IPS-NIHi7 (cell line): ENCODE measurements around the gene TNFRSF11A.

Source experiments
- DNase-seq: peaks from one replicate; pipeline ENCODE4 v3.0.0; 2012; ENCODE audit warnings: mixed read lengths; ENCODE audit errors: extremely low spot score

Gene TNFRSF11A

DNA sequence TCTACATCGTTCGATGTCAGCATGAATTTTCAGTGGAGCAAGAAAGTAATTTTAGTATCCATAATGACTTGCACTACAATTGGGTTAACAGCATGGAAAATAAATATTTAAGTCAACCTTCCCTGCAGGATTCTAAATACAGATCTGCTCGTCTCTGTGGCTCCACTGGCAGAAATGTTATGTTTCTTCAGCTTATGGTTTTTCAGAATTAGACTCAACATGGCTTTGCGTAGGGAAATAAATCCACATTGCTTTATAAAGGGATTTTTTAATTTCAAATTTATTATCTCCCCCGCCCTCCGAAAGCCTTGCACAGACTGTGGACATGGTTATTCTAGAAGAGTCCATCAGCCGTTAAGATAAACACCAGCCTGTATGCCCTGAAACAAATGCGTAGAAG lies 18.2 kb downstream of the TNFRSF11A start:
- no peak for DNase-seq

DNA sequence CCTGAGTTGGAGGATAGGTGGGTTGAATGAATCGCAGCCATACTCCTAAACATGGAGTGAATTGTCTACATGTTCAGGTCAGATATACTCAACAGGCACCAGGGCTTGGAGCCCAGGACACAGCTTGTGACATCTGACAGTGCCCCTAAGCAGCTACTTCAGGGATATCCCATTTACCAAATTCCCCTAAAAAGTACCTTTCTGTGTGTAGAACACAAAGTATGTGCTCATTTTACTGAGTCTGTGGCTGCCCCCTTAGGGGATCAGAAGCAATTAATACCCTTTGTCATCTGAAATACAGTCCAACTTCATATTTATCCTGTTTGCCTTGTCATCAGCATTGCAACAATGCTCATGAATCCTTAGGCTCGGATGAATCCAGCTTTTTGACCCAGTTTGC lies 20.8 kb downstream of the TNFRSF11A start:
- DNase-seq = no peak

DNA sequence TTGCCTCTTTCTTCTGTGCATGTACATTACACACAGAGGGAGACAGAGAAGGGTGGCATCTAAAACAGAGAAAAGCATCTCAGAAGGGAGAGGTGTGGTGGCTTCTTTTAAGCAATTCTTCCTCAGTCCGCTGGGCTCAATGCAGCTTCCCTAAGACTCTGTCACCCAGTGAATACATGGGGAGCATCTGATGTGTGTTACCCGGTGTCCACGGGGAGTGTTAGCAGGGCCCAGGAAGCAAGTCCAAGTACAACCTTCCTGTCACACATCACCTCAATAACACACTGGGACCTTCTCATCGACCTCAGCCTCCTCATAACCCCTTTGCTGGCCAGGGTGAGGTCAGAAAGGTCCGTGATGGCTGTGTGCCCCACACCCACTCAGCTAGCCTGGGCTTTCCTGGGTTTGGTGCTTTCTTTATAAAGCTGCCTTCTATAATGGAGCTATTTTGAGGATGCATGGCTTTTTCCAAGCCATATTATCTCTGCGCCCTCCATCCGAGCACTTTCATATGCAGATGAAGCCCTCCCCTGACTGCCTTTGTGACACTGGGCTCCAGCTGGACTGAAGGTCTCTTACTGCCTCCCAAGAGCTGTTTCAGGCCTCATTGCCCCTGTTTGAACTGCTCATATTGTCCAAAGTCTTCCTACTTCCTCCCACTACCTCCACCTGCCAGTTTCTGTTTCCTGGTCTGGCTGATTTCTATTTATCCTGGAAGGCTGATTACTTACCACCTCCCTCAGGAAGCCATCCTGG lies 21.4 kb downstream of the TNFRSF11A start:
- no peak for DNase-seq

DNA sequence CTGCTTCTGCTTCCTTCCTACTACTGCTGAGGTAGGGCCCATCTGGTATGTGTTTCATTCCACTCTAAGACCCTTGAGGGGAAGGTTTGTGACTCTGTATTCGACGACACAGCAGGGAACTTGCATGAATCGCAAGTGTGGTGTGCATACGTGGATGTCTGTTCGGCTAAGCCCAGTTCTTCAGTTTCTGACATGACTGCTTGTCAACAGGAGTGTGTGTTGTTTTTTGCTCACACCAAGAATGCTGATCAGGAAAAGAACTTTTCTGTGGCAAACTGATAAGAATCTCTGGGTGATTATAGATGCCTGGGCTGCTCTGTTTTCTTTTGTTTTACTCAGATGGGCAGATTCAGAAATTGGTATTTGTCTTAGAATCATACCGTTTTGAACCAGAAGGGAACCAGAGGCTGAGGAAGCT lies 22.0 kb downstream of the TNFRSF11A start:
- no peak for DNase-seq

DNA sequence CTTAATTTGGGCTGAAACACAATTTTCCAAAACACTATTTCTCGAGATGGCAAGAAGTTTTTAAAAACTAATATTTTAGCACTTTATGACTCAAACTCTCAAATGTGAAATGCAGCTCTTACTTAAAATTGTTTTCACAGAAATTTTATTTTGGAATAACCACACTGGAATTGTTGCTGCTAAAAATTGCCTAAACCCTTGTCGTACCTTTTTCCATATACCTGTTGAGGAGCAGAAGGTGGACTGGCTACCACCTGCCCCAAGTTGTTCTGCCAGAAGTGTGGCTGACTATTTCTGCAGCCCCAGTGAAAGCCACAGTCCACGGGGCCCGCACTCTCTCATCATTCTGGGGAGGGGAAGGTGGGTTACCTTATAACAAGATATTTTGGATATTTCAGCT lies 23.4 kb downstream of the TNFRSF11A start:
- no peak for DNase-seq

DNA sequence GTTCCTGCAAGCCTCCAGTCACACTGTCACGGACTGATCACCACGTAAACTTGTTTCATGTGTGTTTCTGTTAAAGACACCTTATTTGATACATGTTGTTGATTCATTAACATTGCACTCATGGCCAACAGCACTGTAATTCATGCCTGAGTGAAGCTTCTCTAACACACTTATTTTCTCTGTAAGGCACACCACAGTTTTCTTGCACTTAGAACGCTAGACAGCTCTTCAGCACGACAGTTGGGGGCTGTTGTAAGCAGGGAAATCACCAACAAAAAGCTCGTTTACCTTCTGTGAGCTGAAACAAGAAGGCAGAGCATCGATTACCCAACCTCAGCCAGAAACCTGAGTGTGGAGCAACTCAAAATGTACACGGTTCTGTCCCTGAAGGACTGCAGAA lies 28.1 kb downstream of the TNFRSF11A start:
- no peak for DNase-seq

DNA sequence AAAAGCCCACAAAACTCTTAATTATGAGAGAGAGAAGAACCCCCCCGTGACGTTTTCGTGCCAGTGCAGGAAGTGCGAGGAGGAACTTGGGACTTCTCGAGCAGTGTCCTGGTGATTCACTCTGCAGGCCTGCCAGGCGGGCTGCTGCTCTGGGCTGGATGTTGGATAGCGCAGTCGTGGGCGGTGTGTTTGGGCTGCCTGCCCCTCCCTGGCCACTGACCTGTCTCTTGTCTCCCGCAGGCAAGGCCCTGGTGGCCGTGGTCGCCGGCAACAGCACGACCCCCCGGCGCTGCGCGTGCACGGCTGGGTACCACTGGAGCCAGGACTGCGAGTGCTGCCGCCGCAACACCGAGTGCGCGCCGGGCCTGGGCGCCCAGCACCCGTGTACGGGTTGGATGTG lies 29.0 kb downstream of the TNFRSF11A start:
- no peak for DNase-seq

DNA sequence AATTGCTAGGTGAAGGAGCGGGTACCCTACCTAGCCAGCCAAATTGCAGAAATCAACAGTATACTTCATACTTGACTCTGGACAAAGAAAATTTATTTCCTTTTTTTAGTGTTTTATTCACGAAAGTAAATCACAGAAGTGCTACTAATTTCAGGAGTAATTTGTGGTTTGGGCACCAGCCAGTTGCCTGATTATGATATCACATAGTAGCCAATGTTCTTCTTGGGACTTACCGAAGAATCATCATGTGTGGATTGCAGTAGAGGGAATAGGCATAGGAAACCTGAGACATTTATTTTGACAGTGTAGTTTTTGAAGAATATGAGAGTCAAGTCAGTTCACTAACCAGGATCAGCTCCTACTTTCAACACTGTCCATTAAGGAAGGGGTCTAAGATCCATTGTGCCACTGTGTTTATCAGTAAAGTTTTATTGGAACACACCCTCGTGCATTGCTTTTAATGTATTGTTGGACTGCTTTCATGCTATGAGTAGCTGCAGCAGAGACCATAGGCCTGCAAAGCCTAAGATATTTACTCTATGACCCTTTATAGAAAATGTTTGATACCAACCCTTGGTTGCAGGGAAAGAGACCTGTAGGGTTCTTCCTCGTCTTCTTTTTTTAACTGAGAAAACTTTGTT lies 32.1 kb downstream of the TNFRSF11A start:
- no peak for DNase-seq

DNA sequence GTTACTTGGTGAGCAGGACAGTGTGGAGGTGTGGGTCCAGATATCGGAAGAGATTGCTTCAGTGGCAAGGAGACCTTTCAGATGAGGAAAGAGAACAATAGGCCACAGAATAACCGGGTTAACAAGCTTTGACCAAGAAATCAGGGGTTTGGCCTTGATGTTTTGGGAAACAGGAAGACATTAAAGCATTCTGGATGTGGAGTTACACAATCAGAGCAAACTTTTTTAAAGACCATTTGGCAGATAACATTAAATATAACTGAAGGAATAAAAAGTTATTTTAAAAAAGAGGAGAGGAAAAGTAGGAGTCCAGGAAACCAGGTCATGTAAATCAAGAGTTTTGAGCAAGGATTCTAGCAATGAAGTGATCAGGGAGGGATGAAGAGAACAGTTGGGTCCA lies 35.7 kb downstream of the TNFRSF11A start:
- DNase-seq = no peak

DNA sequence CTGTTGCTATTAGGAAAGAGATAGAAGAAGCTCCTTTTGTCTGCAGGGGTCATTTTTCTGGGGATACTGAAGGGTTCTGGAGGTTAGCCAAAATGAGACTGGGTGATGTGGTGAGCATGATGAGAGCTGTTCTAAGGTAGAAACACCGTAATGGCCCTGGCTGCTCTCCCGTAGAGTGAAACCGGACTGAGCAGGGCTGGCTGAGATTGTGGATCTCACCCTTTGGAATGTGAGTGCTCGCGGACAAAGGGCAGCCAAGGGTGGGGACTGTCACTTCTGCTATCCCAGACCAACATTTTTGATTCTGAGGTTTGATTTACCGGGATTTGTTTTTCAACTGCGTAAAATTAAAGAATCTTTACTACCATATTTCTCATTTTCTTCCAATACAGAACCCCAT lies 36.2 kb downstream of the TNFRSF11A start:
- DNase-seq = no peak

DNA sequence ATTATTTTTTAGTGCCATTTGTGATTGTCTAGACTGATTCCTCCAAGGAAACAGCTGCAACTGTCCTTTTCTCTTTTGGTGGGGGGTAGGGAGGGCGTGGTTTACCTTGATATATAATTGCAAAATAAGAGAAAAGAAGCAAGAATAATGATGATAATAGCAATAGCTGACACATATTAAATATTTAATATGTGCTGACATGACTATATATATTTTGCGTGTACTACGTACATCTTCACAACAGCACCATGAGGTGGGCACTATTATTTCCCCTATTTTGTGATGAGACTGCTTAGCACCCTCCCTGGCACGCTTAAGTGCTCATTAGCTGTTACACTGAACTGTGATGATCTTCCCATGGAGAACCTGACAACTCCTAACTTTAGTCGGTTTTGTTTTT lies 39.4 kb downstream of the TNFRSF11A start:
- DNase-seq = no peak

DNA sequence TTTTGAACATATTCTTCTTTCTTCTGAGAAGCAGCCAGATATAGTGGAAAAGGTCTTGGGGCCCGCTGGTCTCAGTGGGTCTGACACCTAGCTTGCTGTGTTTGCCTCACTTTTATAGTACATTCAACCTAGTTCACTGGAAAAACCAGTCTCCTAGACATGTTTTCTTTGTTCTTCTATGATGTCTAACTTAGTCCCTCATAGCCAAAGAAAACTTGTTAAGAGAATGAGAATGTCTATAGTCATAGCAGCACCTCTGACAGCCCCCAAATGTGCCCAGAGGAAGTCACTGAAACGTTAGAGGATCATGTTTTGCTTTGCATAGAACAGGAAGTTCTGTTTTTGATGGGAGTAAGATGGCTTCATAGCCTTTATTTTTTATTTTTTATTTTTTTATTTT lies 40.3 kb downstream of the TNFRSF11A start:
- no peak for DNase-seq

DNA sequence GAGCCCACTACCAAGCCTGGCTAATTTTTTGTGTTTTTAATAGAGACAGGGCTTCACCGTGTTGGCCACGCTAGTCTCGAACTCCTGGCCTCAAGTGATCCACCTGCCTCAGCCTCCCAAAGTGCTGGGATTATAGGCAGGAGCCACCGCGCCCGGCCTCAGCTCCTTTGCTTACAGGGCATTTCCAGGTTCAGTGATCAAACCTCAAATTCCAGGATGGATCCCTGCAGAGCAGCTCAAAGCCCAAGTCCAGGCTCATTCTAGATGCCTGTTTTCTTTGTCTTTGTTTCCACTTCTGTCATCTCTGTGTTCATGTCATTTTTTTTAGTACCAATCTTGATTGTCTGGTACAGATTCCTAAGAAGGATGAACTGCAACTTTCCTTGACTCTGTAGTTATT lies 41.9 kb downstream of the TNFRSF11A start:
- DNase-seq = peak; percentile 51

DNA sequence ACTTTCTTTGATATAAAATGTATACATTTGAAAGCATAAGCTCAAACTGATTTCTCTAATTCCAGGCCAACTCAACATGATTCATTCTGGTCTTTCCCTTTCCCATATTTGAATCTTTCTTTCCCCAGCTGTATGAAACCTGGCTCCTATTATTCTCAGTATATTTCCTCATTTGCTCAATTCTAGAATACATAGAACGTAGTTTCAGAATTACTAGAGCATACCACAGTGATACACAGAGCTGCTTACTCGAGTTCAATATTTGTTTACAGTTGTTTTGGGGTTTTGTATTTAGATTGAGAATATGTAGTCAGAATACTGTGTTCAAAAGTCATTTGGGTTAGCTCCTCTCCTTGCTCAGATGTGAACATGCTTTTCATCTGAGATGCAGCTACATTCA lies 43.0 kb downstream of the TNFRSF11A start:
- no peak for DNase-seq

DNA sequence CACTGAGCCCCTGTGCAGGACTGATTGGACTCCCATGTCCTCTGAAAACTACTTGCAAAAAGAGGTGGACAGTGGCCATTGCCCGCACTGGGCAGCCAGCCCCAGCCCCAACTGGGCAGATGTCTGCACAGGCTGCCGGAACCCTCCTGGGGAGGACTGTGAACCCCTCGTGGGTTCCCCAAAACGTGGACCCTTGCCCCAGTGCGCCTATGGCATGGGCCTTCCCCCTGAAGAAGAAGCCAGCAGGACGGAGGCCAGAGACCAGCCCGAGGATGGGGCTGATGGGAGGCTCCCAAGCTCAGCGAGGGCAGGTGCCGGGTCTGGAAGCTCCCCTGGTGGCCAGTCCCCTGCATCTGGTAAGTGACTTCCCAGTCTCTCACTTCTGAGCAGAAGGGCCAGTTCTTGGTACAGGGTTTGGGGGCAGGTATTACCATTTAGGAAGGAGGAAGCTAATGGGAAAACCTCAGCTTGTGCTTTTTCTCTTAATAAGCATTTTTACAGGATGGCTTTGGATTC lies 44.1 kb downstream of the TNFRSF11A start:
- no peak for DNase-seq

DNA sequence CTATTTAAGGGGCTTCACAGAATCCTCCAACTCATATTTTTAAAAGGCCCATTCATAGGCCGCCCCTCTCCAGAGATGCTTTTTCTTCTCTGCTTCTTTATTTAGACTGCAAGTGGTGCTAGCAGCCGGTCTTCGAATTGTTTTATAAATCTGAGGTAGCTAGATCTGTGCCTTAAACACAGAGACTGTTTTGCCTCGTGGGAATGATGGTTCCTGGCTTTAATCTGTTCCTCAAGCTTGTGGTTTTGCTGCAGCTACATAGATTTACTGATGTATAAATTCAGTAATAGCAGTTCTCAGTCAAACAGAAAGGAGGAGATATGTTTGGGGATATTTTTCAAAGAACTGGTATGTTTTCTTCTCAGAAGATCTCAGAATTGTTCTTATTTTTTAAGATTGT lies 45.3 kb downstream of the TNFRSF11A start:
- DNase-seq = no peak

DNA sequence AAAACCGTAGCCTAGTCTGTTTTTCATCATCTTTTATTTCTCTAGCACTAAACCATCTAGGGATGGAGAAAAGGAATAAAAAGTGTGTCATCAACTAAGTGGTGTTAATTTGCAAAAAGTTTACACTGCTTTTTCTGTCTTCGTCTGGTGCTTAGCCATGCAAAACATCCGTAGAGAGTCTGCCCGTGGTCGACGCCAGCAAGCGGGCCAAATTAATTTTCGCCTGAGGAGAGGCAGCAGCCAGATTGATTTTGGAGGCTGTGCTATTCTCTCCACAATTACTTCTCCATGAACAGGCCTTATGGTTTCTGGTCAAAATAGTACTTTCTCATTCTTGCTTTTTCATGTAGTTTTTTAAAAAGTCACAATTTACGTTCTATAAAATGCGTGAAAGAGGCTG lies 46.3 kb downstream of the TNFRSF11A start:
- DNase-seq = no peak

DNA sequence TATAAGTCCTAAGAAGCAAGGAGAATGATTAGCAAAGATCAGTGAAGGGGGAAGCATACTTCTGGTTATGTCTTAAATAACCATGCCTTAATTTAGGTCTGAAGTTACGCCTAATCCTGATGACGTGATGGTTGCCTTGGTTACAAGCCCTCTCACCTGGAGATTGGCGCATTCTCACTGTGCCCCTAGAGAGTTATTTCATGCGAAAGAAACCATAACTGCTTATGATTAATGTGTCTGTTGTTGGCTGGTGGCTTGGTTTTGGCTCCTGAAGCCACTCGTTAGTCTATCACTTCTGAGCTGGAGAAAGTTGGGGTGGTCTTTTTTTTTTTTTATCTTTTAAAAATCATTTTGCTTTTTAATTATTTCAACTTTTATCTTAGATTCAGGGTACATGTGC lies 47.0 kb downstream of the TNFRSF11A start:
- DNase-seq = no peak

DNA sequence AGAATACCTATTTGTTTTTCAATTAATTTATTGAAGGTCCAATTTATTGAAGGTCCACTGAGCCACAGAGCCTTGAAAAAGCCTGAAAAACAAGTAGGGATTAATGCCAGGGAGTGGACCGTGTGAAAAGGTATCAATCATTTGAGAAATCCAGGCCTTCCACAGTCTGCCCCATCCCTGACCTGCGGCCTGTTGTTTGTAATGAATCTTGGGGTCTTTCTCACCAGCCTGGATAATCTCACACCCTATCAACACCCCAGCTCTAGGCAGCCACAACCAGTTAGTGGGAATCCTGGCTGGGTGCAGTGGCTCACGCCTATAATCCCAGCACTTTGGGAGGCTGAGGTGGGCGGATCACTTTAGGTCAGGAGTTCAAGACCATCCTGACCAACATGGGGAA lies 47.8 kb downstream of the TNFRSF11A start:
- DNase-seq = no peak

DNA sequence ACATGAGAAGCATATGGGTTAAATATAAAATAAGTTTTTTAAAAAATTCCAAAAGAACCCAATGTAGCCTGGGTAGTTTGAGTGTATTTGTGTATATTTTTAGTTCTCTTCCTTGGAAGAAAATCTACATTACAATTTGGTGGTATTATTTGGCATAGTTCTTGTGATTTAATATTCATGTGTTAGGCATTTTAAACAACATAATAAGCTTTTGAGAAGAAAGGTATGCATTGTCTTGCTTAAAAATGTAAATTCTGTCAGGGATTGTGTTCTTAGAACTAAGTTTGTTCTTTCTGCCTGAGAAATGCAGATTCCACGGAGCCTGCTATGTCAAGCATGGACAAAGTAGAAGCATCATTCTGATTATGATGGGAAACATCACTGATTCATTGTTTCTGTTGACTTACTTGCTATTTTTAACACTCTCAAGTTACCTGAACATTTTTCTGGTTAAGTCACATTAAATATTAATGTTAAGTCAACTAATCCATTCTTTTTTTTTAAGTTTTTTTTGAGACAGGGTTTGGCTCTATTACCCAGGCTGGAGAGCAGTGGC lies 49.4 kb downstream of the TNFRSF11A start:
- no peak for DNase-seq

DNA sequence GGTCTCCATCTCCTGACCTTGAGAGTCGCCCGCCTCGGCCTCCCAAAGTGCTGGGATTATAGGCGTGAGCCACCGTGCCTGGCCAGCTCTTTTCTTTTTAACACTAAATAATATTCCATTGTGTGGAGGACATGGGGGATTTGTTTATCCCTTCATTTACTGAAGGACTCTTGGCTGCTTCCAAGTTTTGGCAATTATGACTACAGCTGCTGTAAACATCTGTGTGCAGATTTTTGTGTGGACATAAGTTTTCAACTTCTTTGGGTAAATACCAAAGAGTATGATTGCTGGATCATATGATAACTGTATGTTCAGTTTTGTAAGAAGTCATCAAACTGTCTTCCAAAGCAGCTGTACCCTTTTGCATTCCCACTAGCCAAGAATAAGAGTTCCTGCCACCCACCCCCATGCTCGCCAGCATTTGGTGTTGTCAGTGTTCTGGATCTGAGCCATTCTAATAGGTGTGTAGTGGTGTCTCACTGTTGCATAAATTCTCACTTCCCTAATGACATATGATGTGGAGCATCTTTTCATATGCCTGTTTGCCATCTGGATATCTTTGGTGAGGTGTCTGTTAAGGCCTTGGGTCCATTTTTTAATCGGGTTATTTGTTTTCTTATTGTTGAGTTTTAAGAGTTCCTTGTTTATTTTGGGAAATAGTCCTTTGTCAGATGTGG lies 52.2 kb downstream of the TNFRSF11A start:
- DNase-seq = no peak

DNA sequence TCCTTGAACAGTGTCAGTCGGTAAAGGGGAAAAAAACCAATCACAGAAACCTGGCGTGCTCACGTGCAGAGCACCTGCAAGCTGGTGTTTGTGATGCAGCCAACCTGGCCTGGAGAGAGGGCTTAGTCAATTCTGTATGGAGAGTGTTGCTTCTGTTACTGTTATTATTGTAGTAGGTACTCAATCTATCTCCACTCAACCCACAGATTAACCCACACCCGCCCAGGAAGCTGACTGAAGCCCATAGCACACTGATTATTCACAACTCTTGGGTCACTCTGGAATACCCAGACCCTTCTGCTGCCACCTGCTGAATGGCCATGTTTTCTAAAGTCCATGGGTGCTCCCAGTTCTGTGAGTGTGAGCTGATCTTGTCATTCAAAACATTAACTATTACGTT lies 53.9 kb downstream of the TNFRSF11A start:
- no peak for DNase-seq

DNA sequence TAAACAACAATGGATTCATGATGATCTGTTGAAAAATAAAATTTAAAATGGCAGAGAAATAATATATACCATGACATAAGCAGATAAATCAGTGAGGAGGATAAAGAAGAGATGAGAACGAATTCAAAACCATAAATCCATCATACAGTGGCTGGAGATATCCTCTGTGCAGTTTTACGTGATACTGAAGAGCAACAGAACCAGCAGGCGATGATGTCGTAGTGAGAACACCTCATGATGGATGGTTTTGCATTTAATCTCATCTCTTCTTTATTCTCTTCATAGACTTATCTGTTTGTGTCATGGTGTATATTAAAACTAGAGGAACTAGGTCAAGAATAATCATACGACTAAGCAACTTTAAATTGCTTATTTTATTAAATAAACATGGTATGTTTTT lies 56.3 kb downstream of the TNFRSF11A start:
- DNase-seq = no peak
